SK-N-SH (cell line): ENCODE data around the gene DPYSL4.

Experiments used
- CTCF ChIP-seq: fragments of 200-600 bp; sonication (generic); IDR thresholded peaks from 2 replicates; pipeline ENCODE4 v1.6.1; 2017; ENCODE audit warnings: antibody characterized with exemption, mild to moderate bottlenecking, moderate library complexity
- ELF1 ChIP-seq: IDR thresholded peaks from 2 replicates; pipeline ENCODE4 v1.4.0; 2012
- EP300 ChIP-seq, 2 experiments: IDR thresholded peaks; 2 replicates each; pipeline versions ENCODE4 v1.4.0 to v1.6.1; 2012; ENCODE audit warnings: borderline replicate concordance in 1 of 2, low read depth in 1 of 2, low read length in 1 of 2
- FOSL2 ChIP-seq: IDR thresholded peaks from 2 replicates; pipeline ENCODE4 v1.4.0; 2012; ENCODE audit warnings: low read depth, mild to moderate bottlenecking, moderate library complexity, borderline replicate concordance
- FOXM1 ChIP-seq: IDR thresholded peaks from 2 replicates; pipeline ENCODE4 v1.4.0; 2012; ENCODE audit warnings: low read depth, mild to moderate bottlenecking
- GABPA ChIP-seq: IDR thresholded peaks from 2 replicates; pipeline ENCODE4 v1.4.0; 2012; ENCODE audit warnings: low read depth, mild to moderate bottlenecking
- MXI1 ChIP-seq: IDR thresholded peaks from 2 replicates; pipeline ENCODE4 v1.6.1; 2012; ENCODE audit warnings: mild to moderate bottlenecking, low read depth, low read length, improper control_type of control experiment
- NFIC ChIP-seq: IDR thresholded peaks from 2 replicates; pipeline ENCODE4 v1.4.0; 2012; ENCODE audit warnings: borderline replicate concordance
- POLR2AphosphoS5 ChIP-seq: IDR thresholded peaks from 2 replicates; pipeline ENCODE4 v1.6.1; 2012; ENCODE audit warnings: low read depth, low read length
- RAD21 ChIP-seq: IDR thresholded peaks from 2 replicates; pipeline ENCODE4 v1.6.1; 2012; ENCODE audit warnings: mild to moderate bottlenecking, low read length
- REST ChIP-seq: IDR thresholded peaks from 2 replicates; pipeline ENCODE4 v1.6.1; 2012; ENCODE audit warnings: mild to moderate bottlenecking, low read depth, low read length, moderate library complexity
- RFX5 ChIP-seq: IDR thresholded peaks from 2 replicates; pipeline ENCODE4 v1.6.1; 2012; ENCODE audit warnings: mild to moderate bottlenecking, improper control_type of control experiment, low read length
- TAF1 ChIP-seq: IDR thresholded peaks from 2 replicates; pipeline ENCODE4 v1.6.1; 2012; ENCODE audit warnings: low read depth, mild to moderate bottlenecking, low read length, moderate library complexity, borderline replicate concordance
- USF1 ChIP-seq: IDR thresholded peaks from 2 replicates; pipeline ENCODE4 v1.4.0; 2012; ENCODE audit warnings: low read depth, borderline replicate concordance

GRCh38 chr10:132204078-132204780 is 17.5 kb downstream of the DPYSL4 start:
- no peak for TF ChIP-seq EP300 (IDR thresholded peaks at IDR 0.05; ENCODE audit: borderline replicate concordance in 1 of 2, low read depth in 1 of 2, low read length in 1 of 2)
- TF ChIP-seq CTCF, result no peak
- TF ChIP-seq MXI1, result no peak
- TF ChIP-seq POLR2AphosphoS5, result no peak
- TF ChIP-seq REST, result no peak
- TF ChIP-seq FOSL2, result no peak
- no peak for TF ChIP-seq NFIC
- no peak for TF ChIP-seq USF1
- no peak for TF ChIP-seq FOXM1
- TF ChIP-seq TAF1, result no peak
- TF ChIP-seq GABPA, result no peak
- no peak for TF ChIP-seq RFX5
- no peak for TF ChIP-seq RAD21
- TF ChIP-seq ELF1, result no peak
